CD4-positive, CD25-positive, alpha-beta regulatory T cell (primary cell): Measurements from ENCODE around the gene SPACA6. TPM values are rescaled to one million over a fixed set of nuclear protein-coding genes. Genes with fewer than 3 reads are reported as not detected.
A peak's percentile ranks its signal among the peaks of the same experiment; 100 is the strongest.

ENCODE experiments used
- ATAC-seq, 2 donors: fragments of 150-1000 bp; cut with Tn5 transposase; one replicate each; pipeline ENCODE4 v1.10.0; 2021; ENCODE audit warnings: low read depth in 2 of 2, moderate number of reproducible peaks in 2 of 2, moderate library complexity in 1 of 2
- DNase-seq, 3 donors: peaks; one replicate each; pipeline versions ENCODE4 v3.0.0 to v3.0.0-alpha.2; 2012 to 2022; ENCODE audit warnings: mixed read lengths in 1 of 3
- H3K27ac ChIP-seq: one replicate; pipeline ENCODE4 v1.7.0; 2013; ENCODE audit warnings: mild to moderate bottlenecking, low read length; ENCODE audit not compliant: insufficient read depth, poor library complexity, severe bottlenecking
- H3K27me3 ChIP-seq: one replicate; pipeline ENCODE4 v1.7.0; 2013; ENCODE audit warnings: low read length; ENCODE audit not compliant: control insufficient read depth, insufficient read depth
- H3K36me3 ChIP-seq: one replicate; pipeline ENCODE4 v1.7.0; 2013; ENCODE audit warnings: mild to moderate bottlenecking, low read length, moderate library complexity; ENCODE audit not compliant: control insufficient read depth, insufficient read depth
- H3K4me1 ChIP-seq: 2 replicates; pipeline ENCODE4 v1.7.0; 2013; ENCODE audit warnings: mild to moderate bottlenecking, low read length; ENCODE audit not compliant: insufficient read depth, control insufficient read depth, poor library complexity, severe bottlenecking
- H3K4me3 ChIP-seq: one replicate; pipeline ENCODE4 v1.7.0; 2013; ENCODE audit warnings: low read depth, mild to moderate bottlenecking, low read length, moderate library complexity
- H3K9me3 ChIP-seq, 2 experiments: 1 replicate in 1 of 2; 2 replicates in 1 of 2; pipeline ENCODE4 v1.7.0; 2013; ENCODE audit warnings: low read length in 2 of 2, mild to moderate bottlenecking in 1 of 2, moderate library complexity in 1 of 2; ENCODE audit not compliant: control insufficient read depth in 2 of 2
- H3K27ac Mint-ChIP-seq, 3 donors: one replicate each; pipeline ENCODE4 v1.8.0; 2020 to 2022; ENCODE audit warnings: mild to moderate bottlenecking in 3 of 3, mixed read lengths in 3 of 3, moderate library complexity in 2 of 3
- H3K27me3 Mint-ChIP-seq: one replicate; pipeline ENCODE4 v1.8.0; 2022; ENCODE audit warnings: mild to moderate bottlenecking, mixed read lengths
- H3K36me3 Mint-ChIP-seq: one replicate; pipeline ENCODE4 v1.8.0; 2020; ENCODE audit warnings: mixed read lengths
- H3K4me1 Mint-ChIP-seq, 4 donors: one replicate each; pipeline ENCODE4 v1.8.0; 2020 to 2022; ENCODE audit warnings: mixed read lengths in 4 of 4, mild to moderate bottlenecking in 1 of 4
- H3K4me3 Mint-ChIP-seq, 4 donors: one replicate each; pipeline ENCODE4 v1.8.0; 2020 to 2022; ENCODE audit warnings: mild to moderate bottlenecking in 4 of 4, mixed read lengths in 4 of 4, moderate library complexity in 3 of 4
- H3K9me3 Mint-ChIP-seq, 7 donors: one replicate each; pipeline ENCODE4 v1.8.0; 2020 to 2022; ENCODE audit warnings: mixed read lengths in 7 of 7, mild to moderate bottlenecking in 3 of 7, moderate library complexity in 2 of 7
- polyA plus RNA-seq, 4 donors: library from polyadenylated mRNA; unstranded; fragments of 300-500 nt; fragmentation: Illumina TruSeq; gene quantifications; one replicate each; pipeline ENCODE4 v1.2.3, GENCODE V29; 2021
- total RNA-seq: library from RNA; stranded (reverse); gene quantifications from one replicate; pipeline ENCODE4 v1.2.3, GENCODE V29; 2022

Gene SPACA6
- total and polyA plus RNA-seq, 5 donors from 2014 or later: 0.98 to 5.6 (median 1.8) TPM

DNA sequence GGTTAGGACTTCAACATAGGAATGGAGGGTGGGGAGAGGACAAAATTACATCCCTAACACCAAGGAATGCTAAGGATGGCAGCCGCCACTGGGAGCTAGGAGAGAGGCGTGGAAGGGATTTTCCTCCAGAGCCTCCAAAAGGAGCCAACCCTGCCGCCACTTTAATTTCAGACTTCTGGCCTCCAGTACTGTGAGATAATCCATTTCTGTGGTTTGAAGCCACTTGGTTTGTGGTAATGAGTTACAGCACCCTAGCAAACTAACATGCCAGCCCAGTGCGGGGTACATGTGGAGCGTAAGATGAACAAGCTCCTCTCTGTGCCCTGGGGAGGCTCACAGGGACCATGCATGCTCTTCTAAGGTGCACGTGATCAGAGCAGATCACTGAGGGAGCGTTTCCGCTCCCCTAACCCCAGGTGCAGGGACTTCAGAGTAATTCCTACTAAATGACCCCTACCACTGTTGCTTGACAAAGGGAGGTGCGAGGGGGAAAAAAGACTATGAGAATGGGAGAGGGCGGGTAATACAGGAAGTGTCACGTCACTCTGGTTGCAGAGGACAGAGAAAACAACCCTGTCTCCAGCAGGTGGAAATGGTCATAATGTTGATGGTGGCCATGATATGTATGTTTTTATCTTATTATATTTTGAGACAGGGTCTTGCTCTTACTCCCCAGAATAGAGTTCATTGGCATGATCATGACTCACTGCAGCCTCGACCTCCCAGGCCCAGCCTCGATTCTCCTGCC, 46.5 kb downstream of the SPACA6 start:
- Mint-ChIP-seq H3K4me3 (no peak overlapping the region), H3K4me1 (peaks cover 0 to 2% (median 0%) of the 10 kb centered on the region in 4 donors), H3K27me3 (peaks cover 9% of the 10 kb centered on the region), H3K9me3 (peaks cover 0 to 2% (median 0%) of the 10 kb centered on the region in 7 donors), H3K36me3 (no peaks in the 10 kb centered on the region), H3K27ac (no peak overlapping the region)
- H3K9me3 ChIP-seq: no peaks in the 10 kb centered on the region
- DNase-seq: no peak
- no peak for ATAC-seq
- no peak overlapping the region for H3K27ac ChIP-seq
- H3K4me1 ChIP-seq: no peaks in the 10 kb centered on the region
- no peaks in the 10 kb centered on the region for H3K36me3 ChIP-seq
- H3K27me3 ChIP-seq: no peaks in the 10 kb centered on the region
- H3K4me3 ChIP-seq: no peak overlapping the region

DNA sequence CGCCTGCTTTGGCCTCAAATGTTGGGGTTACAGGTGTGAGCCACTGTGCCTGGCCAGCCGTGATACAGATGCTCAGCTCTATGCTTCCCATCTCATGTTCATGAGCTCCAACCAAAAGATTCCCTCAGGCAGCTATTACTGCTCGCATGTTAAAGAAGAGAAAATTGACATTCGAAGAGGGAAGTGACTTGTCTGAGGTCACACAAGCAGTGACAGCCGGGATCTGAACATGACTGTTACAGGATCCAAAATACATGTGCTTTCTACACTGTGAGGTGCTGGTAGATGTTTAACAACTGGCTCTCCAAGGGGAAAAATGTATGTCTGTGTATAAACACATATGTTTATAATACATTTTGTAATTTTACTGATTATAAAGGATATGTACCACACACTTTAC, 47.2 kb downstream of the SPACA6 start:
- Mint-ChIP-seq H3K4me3 (no peak overlapping the region), H3K9me3 (peaks cover 0 to 2% (median 0%) of the 10 kb centered on the region in 7 donors), H3K27ac (no peak overlapping the region), H3K36me3 (no peaks in the 10 kb centered on the region), H3K4me1 (peaks cover 0 to 2% (median 0%) of the 10 kb centered on the region in 4 donors), H3K27me3 (peaks cover 9% of the 10 kb centered on the region)
- ATAC-seq: no peak
- H3K4me1 ChIP-seq: no peaks in the 10 kb centered on the region
- DNase-seq: no peak
- no peak overlapping the region for H3K27ac ChIP-seq
- no peaks in the 10 kb centered on the region for H3K36me3 ChIP-seq
- no peaks in the 10 kb centered on the region for H3K27me3 ChIP-seq
- no peak overlapping the region for H3K4me3 ChIP-seq
- H3K9me3 ChIP-seq: no peaks in the 10 kb centered on the region

DNA sequence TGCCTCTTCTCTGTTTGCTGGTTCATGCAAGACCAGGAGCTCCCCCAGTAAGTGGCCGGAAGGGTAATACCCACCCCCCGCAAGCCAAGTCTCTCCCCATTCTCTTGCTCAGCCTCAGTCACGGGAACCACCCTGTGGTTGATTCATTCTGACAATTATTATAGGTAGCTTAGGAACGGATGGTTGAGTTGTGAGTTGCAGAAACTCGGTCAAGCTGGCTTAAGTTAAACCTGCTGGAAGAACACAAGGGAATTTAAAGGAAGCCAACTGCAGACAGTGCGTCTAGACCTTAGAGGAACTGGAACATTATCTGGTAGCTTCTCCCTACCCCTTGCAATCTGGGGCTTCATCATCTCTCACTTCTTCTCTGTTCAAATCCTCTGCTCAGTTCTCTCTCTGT, 49.7 kb downstream of the SPACA6 start:
- H3K27ac ChIP-seq: no peak overlapping the region

DNA sequence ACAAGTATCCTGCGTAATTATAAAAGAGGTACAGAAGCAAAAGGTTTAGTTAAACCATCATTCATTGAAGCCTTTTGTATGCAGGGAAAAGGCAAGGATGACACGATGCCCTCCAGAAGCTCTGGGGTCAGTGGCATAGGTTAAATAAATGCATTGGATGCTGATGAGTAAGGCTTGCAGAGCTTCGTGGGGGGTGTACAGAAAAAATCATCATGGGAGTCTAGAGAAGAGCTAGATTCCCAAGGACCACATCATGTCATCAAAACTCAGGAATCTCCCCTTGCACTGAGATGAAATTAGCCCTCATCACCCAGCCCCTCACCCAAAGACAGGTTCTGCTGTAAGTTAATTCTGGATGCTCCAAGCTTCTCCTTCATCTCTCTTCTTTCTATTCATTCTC, 50.3 kb downstream of the SPACA6 start:
- H3K27ac Mint-ChIP-seq: no peak overlapping the region
- Histone ChIP-seq H3K27ac (no peak overlapping the region), H3K27me3 (no peaks in the 10 kb centered on the region), H3K9me3 (no peaks in the 10 kb centered on the region), H3K4me3 (no peak overlapping the region), H3K36me3 (no peaks in the 10 kb centered on the region), H3K4me1 (no peaks in the 10 kb centered on the region)
- no peaks in the 10 kb centered on the region for H3K27me3 Mint-ChIP-seq
- ATAC-seq (no peak), DNase-seq (no peak)
- H3K4me3 Mint-ChIP-seq: peak overlapping the region in 1 of 4 donors; percentile 51
- H3K4me1 Mint-ChIP-seq: peaks cover 0 to 2% (median 0%) of the 10 kb centered on the region in 4 donors
- peaks cover 0 to 5% (median 3%) of the 10 kb centered on the region in 7 donors for H3K9me3 Mint-ChIP-seq
- no peaks in the 10 kb centered on the region for H3K36me3 Mint-ChIP-seq

More for the DNA sequence above, 49.7 kb downstream of the SPACA6 start:
- Histone ChIP-seq H3K9me3 (no peaks in the 10 kb centered on the region), H3K4me3 (no peak overlapping the region), H3K27me3 (no peaks in the 10 kb centered on the region), H3K4me1 (no peaks in the 10 kb centered on the region), H3K36me3 (no peaks in the 10 kb centered on the region)
- Mint-ChIP-seq H3K36me3 (no peaks in the 10 kb centered on the region), H3K4me3 (no peak overlapping the region), H3K27me3 (no peaks in the 10 kb centered on the region), H3K27ac (no peak overlapping the region), H3K4me1 (peaks cover 0 to 2% (median 0%) of the 10 kb centered on the region in 4 donors), H3K9me3 (peaks cover 0 to 5% (median under 1%) of the 10 kb centered on the region in 7 donors)
- DNase-seq (no peak), ATAC-seq (no peak)

DNA sequence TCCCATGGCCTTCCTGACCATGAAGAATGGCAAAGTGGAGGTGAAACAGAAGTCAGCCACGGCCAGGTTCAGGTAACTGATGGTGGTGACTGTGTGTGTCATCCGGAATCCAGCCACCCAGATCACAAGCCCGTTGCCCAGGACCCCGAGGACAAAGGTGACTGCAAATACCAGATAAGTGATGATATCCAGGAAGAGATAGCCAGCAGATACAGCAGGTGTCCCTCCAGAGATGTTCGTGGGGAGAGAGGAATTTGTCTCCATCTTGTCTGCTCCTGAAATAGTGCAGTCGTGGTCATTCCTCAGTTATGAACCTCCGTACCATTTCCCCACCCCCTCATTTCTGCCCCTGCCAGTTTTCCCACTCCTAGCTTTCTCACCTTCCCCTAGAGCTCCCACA, 53.6 kb downstream of the SPACA6 start:
- no peak for ATAC-seq
- Mint-ChIP-seq H3K4me3 (no peak overlapping the region), H3K4me1 (peaks cover 0 to 2% (median 0%) of the 10 kb centered on the region in 4 donors), H3K36me3 (no peaks in the 10 kb centered on the region), H3K9me3 (peaks cover 0 to 8% (median 3%) of the 10 kb centered on the region in 7 donors), H3K27me3 (no peaks in the 10 kb centered on the region), H3K27ac (no peak overlapping the region)
- no peak for DNase-seq
- no peak overlapping the region for H3K27ac ChIP-seq
- no peak overlapping the region for H3K4me3 ChIP-seq
- no peaks in the 10 kb centered on the region for H3K9me3 ChIP-seq
- H3K36me3 ChIP-seq: no peaks in the 10 kb centered on the region
- H3K4me1 ChIP-seq: no peaks in the 10 kb centered on the region
- H3K27me3 ChIP-seq: no peaks in the 10 kb centered on the region

DNA sequence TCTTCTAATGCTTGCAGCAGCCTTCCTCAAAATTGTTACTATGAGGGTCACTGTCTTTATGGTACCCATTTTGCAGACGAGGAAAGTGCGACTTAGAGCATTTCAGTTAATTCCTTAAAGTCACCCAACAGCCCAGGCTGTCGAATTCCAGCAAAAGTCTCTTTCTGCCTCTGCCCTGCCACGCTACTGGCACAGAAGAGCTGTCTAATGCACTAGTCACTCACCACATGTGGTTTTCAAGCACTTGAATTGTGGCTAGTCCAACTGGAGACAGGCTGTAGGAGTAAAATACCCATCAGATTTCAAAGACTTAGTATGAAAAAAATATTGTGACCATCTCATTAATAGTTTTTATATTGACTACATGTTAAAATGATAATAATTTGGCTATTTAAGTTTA, 56.8 kb downstream of the SPACA6 start:
- H3K27ac Mint-ChIP-seq: no peak overlapping the region

DNA sequence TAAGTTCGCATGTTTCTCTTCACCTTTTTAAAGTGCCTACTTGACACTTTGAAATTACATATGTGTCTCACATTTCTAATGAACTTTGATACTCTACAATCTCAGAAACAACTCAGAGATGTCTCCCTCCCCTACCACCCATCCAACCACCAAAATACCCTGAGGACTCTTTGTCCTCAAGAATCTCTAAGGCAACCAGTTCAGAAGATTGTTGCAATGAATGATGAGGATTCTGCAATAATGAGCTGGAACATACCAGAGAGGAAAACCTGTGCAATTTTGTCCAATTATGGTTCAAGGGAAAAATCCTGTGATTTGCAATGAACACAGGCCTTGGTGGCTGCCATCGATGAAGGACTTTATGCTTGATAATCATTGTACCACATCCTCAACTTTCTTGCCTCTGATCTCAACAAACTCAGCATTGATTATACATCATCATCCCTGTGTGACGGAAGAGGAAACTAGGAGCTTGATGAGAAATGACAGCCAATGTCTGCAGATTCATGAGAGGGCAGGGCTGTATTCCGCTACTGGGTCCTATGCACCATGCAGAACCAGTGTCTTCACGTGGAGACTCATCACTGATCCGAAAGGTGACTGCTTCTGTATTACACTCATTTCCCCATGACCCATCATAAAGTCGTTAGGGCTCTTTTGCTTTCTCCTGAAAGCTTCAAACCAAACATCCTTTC, 57.4 kb downstream of the SPACA6 start:
- Histone ChIP-seq H3K27ac (no peak overlapping the region), H3K4me3 (no peak overlapping the region), H3K36me3 (no peaks in the 10 kb centered on the region), H3K9me3 (no peaks in the 10 kb centered on the region), H3K4me1 (no peaks in the 10 kb centered on the region), H3K27me3 (no peaks in the 10 kb centered on the region)
- Mint-ChIP-seq H3K4me1 (no peaks in the 10 kb centered on the region), H3K9me3 (peaks cover 0 to 14% (median 5%) of the 10 kb centered on the region in 7 donors), H3K36me3 (no peaks in the 10 kb centered on the region), H3K4me3 (no peak overlapping the region), H3K27me3 (no peaks in the 10 kb centered on the region), H3K27ac (no peak overlapping the region)
- DNase-seq (no peak), ATAC-seq (no peak)

More for the DNA sequence above, 56.8 kb downstream of the SPACA6 start:
- H3K4me1 Mint-ChIP-seq: no peaks in the 10 kb centered on the region
- no peaks in the 10 kb centered on the region for H3K36me3 Mint-ChIP-seq
- no peak overlapping the region for H3K4me3 Mint-ChIP-seq
- no peaks in the 10 kb centered on the region for H3K36me3 ChIP-seq
- H3K4me3 ChIP-seq: no peak overlapping the region
- H3K4me1 ChIP-seq: no peaks in the 10 kb centered on the region
- H3K27ac ChIP-seq: no peak overlapping the region
- ATAC-seq (no peak), DNase-seq (no peak)
- no peaks in the 10 kb centered on the region for H3K9me3 ChIP-seq
- peaks cover 0 to 9% (median 3%) of the 10 kb centered on the region in 7 donors for H3K9me3 Mint-ChIP-seq
- no peaks in the 10 kb centered on the region for H3K27me3 ChIP-seq
- H3K27me3 Mint-ChIP-seq: no peaks in the 10 kb centered on the region
